Measurements from ENCODE around the gene ARSB. TPM values are rescaled to one million over a fixed set of nuclear protein-coding genes. Genes with fewer than 3 reads are reported as not detected.

ARSB gene
- total and polyA plus RNA-seq, 9 of the 15 experiments (the other 6 are each of a cell fraction or from before 2014, with no cell fraction given) = 0.52 to 4.6 (median 2.4) TPM

DNA sequence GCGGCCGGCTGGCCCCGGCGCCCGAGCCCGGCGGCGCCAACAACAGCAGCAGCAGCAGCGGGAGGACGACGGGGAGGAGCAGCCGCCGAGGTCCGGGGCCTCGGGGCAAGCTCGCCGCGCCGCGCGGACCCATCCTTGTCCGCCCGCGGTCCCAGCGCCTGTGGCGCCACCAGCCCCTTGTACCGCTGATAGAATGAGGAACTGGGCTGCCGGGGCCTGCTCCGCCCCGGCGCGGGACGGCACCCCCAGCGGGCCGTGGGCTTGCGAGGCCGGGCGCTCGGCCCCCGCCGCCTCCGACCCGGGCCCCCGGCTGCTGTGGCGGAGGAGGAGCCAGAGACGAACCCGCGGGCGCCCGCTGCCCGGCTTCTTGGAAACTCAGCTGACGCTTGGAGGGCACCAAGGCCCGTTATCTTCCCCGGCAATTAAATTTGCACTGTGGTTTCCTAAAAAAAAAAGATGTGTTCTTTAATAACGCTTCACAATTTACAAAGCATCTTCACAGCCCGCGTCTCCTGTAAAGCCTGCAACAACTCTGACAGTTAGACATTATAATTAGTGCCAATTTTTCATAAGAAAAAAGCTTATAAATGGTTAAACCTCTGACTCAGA lies at the start of gene ARSB (continued):
- TF ChIP-seq, protein P1, sequence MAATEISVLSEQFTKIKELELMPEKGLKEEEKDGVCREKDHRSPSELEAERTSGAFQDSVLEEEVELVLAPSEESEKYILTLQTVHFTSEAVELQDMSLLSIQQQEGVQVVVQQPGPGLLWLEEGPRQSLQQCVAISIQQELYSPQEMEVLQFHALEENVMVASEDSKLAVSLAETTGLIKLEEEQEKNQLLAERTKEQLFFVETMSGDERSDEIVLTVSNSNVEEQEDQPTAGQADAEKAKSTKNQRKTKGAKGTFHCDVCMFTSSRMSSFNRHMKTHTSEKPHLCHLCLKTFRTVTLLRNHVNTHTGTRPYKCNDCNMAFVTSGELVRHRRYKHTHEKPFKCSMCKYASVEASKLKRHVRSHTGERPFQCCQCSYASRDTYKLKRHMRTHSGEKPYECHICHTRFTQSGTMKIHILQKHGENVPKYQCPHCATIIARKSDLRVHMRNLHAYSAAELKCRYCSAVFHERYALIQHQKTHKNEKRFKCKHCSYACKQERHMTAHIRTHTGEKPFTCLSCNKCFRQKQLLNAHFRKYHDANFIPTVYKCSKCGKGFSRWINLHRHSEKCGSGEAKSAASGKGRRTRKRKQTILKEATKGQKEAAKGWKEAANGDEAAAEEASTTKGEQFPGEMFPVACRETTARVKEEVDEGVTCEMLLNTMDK (IDR thresholded peaks at IDR 0.05; ENCODE audit: borderline replicate concordance, insufficient read depth, low read depth, low read length, poor library complexity, severe bottlenecking) = no peak
- no peak for TF ChIP-seq POU5F1 (IDR thresholded peaks at IDR 0.05; ENCODE audit: borderline replicate concordance, low read depth, low read length, partially characterized antibody)
- TF ChIP-seq SREBF2 (CRISPR knock-in tag; IDR thresholded peaks at IDR 0.05) = no peak
- no peak for TF ChIP-seq ASH1L (IDR thresholded peaks at IDR 0.05; ENCODE audit: borderline replicate concordance, low read depth, partially characterized antibody)
- TF ChIP-seq MYBL2 (IDR thresholded peaks at IDR 0.05; ENCODE audit: low read depth) = no peak
- TF ChIP-seq MYBL2 (CRISPR knock-in tag; IDR thresholded peaks at IDR 0.05; ENCODE audit: borderline replicate concordance) = no peak
- peak; percentile 78; the same call in 1 of the 2 replicates for TF ChIP-seq L3MBTL2 (IDR thresholded peaks at IDR 0.05)
- no peak for TF ChIP-seq TRIM28 (IDR thresholded peaks at IDR 0.05)
- TF ChIP-seq, protein P2, sequence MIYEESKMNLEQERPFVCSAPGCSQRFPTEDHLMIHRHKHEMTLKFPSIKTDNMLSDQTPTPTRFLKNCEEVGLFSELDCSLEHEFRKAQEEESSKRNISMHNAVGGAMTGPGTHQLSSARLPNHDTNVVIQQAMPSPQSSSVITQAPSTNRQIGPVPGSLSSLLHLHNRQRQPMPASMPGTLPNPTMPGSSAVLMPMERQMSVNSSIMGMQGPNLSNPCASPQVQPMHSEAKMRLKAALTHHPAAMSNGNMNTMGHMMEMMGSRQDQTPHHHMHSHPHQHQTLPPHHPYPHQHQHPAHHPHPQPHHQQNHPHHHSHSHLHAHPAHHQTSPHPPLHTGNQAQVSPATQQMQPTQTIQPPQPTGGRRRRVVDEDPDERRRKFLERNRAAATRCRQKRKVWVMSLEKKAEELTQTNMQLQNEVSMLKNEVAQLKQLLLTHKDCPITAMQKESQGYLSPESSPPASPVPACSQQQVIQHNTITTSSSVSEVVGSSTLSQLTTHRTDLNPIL (CRISPR knock-in tag; IDR thresholded peaks at IDR 0.05) = no peak
- no peak for TF ChIP-seq SUPT5H (IDR thresholded peaks at IDR 0.05)
- TF ChIP-seq U2AF1 (optimal IDR thresholded peaks at IDR 0.05; ENCODE audit: low read depth, low read length) = no peak
- TF ChIP-seq, protein P3, sequence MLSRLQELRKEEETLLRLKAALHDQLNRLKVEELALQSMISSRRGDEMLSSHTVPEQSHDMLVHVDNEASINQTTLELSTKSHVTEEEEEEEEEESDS (CRISPR knock-in tag; IDR thresholded peaks at IDR 0.05) = no peak
- peak; percentile 55; the same call in 1 of the 2 replicates for TF ChIP-seq MTA3 (IDR thresholded peaks at IDR 0.05; ENCODE audit: borderline replicate concordance)
- peak; percentile 36; the same call in 1 of the 2 replicates for TF ChIP-seq RB1 (IDR thresholded peaks at IDR 0.05; ENCODE audit: low read depth)
- TF ChIP-seq HLTF (IDR thresholded peaks at IDR 0.05) = no peak
- no peak for TF ChIP-seq ZNF79 (CRISPR knock-in tag; IDR thresholded peaks at IDR 0.05; ENCODE audit: low read depth)
- no peak for TF ChIP-seq CBX5 (IDR thresholded peaks at IDR 0.05; ENCODE audit: borderline replicate concordance, low read depth)
- TF ChIP-seq, protein P4, sequence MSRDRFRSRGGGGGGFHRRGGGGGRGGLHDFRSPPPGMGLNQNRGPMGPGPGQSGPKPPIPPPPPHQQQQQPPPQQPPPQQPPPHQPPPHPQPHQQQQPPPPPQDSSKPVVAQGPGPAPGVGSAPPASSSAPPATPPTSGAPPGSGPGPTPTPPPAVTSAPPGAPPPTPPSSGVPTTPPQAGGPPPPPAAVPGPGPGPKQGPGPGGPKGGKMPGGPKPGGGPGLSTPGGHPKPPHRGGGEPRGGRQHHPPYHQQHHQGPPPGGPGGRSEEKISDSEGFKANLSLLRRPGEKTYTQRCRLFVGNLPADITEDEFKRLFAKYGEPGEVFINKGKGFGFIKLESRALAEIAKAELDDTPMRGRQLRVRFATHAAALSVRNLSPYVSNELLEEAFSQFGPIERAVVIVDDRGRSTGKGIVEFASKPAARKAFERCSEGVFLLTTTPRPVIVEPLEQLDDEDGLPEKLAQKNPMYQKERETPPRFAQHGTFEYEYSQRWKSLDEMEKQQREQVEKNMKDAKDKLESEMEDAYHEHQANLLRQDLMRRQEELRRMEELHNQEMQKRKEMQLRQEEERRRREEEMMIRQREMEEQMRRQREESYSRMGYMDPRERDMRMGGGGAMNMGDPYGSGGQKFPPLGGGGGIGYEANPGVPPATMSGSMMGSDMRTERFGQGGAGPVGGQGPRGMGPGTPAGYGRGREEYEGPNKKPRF (IDR thresholded peaks at IDR 0.05; ENCODE audit: low read depth, low read length) = no peak
- TF ChIP-seq, protein P5, sequence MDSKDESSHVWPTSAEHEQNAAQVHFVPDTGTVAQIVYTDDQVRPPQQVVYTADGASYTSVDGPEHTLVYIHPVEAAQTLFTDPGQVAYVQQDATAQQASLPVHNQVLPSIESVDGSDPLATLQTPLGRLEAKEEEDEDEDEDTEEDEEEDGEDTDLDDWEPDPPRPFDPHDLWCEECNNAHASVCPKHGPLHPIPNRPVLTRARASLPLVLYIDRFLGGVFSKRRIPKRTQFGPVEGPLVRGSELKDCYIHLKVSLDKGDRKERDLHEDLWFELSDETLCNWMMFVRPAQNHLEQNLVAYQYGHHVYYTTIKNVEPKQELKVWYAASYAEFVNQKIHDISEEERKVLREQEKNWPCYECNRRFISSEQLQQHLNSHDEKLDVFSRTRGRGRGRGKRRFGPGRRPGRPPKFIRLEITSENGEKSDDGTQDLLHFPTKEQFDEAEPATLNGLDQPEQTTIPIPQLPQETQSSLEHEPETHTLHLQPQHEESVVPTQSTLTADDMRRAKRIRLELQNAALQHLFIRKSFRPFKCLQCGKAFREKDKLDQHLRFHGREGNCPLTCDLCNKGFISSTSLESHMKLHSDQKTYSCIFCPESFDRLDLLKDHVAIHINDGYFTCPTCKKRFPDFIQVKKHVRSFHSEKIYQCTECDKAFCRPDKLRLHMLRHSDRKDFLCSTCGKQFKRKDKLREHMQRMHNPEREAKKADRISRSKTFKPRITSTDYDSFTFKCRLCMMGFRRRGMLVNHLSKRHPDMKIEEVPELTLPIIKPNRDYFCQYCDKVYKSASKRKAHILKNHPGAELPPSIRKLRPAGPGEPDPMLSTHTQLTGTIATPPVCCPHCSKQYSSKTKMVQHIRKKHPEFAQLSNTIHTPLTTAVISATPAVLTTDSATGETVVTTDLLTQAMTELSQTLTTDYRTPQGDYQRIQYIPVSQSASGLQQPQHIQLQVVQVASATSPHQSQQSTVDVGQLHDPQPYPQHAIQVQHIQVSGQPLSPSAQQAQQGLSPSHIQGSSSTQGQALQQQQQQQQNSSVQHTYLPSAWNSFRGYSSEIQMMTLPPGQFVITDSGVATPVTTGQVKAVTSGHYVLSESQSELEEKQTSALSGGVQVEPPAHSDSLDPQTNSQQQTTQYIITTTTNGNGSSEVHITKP (IDR thresholded peaks at IDR 0.05; ENCODE audit: partially characterized antibody) = no peak

Data from K562 (cell line).